NCI-H82 treated with DMSO at 0.1 percent for 48 hours (cell line): ENCODE data around the gene DEUP1.

ENCODE experiments used
- DNase-seq: peaks from one replicate; lab custom pipeline; 2025; ENCODE audit not compliant: unreplicated experiment; lab: John Stamatoyannopoulos, UW

DEUP1 gene

GRCh38 chr11:93477684-93478234 is 147.2 kb downstream of the DEUP1 start:
- peak; percentile 58 for DNase-seq

- no peak for DNase-seq
These were observed 148.3 kb downstream of the DEUP1 start for GRCh38 chr11:93478841-93479240.

GRCh38 chr11:93480256-93480655 is 149.7 kb downstream of the DEUP1 start:
- DNase-seq = no peak

GRCh38 chr11:93480756-93481155 is 150.2 kb downstream of the DEUP1 start:
- DNase-seq = no peak

GRCh38 chr11:93481279-93481678 is 150.7 kb downstream of the DEUP1 start:
- no peak for DNase-seq

GRCh38 chr11:93481696-93482095 is 151.2 kb downstream of the DEUP1 start:
- DNase-seq = no peak

GRCh38 chr11:93482556-93482955 is 152.0 kb downstream of the DEUP1 start:
- no peak for DNase-seq

- no peak for DNase-seq
These were observed 154.2 kb downstream of the DEUP1 start for GRCh38 chr11:93484716-93485115.

GRCh38 chr11:93485983-93486382 is 155.4 kb downstream of the DEUP1 start:
- no peak for DNase-seq

- DNase-seq = no peak
These were observed 156.5 kb downstream of the DEUP1 start for GRCh38 chr11:93487032-93487483.
